Body of pancreas (tissue), 4 donors: ENCODE measurements around the gene AOC1.

Experiments used
- POLR2A ChIP-seq, 3 donors: fragments of 450-650 bp; IDR thresholded peaks; one replicate each; pipeline ENCODE4 v1.6.1; 2016; ENCODE audit warnings: antibody characterized with exemption in 3 of 3, mild to moderate bottlenecking in 2 of 3
- TF ChIP-seq, protein P1 (sequence below), 7 experiments: fragments of 450-650 bp in 4 of 7; fragments of 200-600 bp in 3 of 7; sonication (generic) in 3 of 7; IDR thresholded peaks; one replicate each; pipeline ENCODE4 v1.5.1; 2016 to 2019; ENCODE audit warnings: antibody characterized with exemption in 7 of 7

DNA sequence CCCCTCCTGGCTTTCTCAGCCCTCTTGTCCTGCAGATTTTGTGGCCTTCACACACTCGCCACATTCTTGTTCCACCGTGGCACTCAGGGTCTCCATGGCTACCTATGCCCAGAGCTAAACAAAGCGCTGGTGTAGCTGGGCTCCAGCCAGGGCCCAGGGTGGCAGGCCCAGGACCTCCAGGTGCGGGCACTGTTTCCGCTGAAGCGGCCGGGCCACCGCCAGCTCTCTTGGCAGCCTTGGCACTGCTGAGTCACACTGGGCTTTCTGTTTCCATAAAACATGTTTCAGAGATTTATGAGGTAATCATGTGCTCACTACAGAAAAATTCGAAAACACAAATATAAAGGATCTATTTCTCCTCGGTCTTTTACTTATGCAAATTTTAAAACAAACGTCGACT, 51.3 kb downstream of the AOC1 start:
- TF ChIP-seq, protein P1, sequence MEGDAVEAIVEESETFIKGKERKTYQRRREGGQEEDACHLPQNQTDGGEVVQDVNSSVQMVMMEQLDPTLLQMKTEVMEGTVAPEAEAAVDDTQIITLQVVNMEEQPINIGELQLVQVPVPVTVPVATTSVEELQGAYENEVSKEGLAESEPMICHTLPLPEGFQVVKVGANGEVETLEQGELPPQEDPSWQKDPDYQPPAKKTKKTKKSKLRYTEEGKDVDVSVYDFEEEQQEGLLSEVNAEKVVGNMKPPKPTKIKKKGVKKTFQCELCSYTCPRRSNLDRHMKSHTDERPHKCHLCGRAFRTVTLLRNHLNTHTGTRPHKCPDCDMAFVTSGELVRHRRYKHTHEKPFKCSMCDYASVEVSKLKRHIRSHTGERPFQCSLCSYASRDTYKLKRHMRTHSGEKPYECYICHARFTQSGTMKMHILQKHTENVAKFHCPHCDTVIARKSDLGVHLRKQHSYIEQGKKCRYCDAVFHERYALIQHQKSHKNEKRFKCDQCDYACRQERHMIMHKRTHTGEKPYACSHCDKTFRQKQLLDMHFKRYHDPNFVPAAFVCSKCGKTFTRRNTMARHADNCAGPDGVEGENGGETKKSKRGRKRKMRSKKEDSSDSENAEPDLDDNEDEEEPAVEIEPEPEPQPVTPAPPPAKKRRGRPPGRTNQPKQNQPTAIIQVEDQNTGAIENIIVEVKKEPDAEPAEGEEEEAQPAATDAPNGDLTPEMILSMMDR (IDR thresholded peaks at IDR 0.05): no peak
- no peak for TF ChIP-seq POLR2A (IDR thresholded peaks at IDR 0.05)
